ENCODE data around the gene PHACTR4. TPM values are rescaled to one million over a fixed set of nuclear protein-coding genes. Genes with fewer than 3 reads are reported as not detected.
"Not testable (repeated sequence)": the region's sequence is repeated elsewhere in the genome, so short reads cannot be mapped to it uniquely, and the experiment has no call there.

PHACTR4 gene
- total and polyA plus RNA-seq, 2 donors (not counting 1 experiment from before 2014, with no cell fraction given) = 5.5 to 6.9 TPM

DNA sequence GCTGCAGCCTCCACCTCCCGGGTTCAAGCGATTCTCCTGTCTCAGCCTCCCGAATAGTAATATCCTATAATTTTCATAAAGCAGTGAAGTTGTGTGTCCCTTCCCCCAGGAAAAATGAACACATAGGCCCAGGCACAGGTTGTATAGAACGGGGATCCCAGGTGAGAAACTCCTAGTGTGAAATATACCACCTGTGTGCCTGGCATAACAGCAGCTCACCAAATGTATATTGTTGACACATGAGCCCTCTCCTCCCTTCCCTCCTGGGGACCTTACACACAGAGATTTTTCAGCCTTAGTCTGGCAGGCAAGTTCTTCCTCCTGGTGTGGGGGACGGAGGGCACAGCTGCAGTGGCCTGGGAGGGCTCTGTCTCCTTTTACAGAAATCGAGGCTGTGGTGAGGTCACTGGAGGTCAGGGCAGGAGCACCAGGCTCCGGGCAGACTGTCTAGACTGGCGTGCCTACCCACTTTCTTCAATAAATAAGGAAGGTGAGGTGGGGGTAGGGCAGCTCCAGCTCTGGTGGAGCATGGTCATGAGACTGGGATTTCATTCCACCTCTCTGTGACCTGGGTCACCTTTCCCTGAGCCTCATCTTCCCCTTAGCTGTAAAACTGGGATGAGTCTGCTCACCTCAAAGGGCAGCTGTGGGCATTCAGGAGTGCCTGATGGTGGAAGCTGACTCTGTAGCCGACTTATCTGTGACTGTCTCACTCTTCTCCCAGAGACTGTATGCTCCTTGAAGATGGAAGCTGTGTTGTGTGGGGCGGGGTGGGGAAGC is 150.6 kb downstream of the PHACTR4 start:
- H2AFZ ChIP-seq (ENCODE audit: low read length) = no peak overlapping the region
- H3K9me3 ChIP-seq (ENCODE audit: control insufficient read depth, insufficient read depth, low read depth, low read length) = no peaks in the 10 kb centered on the region
- no peak for DNase-seq (ENCODE audit: low read depth in 2 of 2)
- H3K4me1 ChIP-seq (ENCODE audit: control insufficient read depth, extremely low read depth, insufficient read depth, low read length) = peaks cover 9% of the 10 kb centered on the region
- H3K27me3 ChIP-seq (ENCODE audit: control insufficient read depth, insufficient read depth, low read length) = no peaks in the 10 kb centered on the region
- H4K20me1 ChIP-seq (ENCODE audit: control insufficient read depth, extremely low read depth, insufficient read depth, low read length) = no peaks in the 10 kb centered on the region
- no peak overlapping the region for H3K4me2 ChIP-seq (ENCODE audit: extremely low read depth, insufficient read depth, low read length)
- no peak overlapping the region for H3K27ac ChIP-seq (ENCODE audit: insufficient read depth, low read length)
- no peak overlapping the region for H3K4me3 ChIP-seq (replicated peaks in 1 of 4; ENCODE audit: control extremely low read depth in 1 of 4, insufficient read depth in 1 of 4, low read depth in 3 of 4, low read length in 4 of 4)
- no peaks in the 10 kb centered on the region for H3K36me3 ChIP-seq (ENCODE audit: control insufficient read depth, insufficient read depth, low read length)
- H3K79me2 ChIP-seq (ENCODE audit: control insufficient read depth, insufficient read depth, low read length) = peaks cover 38% of the 10 kb centered on the region
- no peak for TF ChIP-seq CTCF (conservative IDR thresholded peaks at IDR 0.05 in 1 of 2, IDR thresholded peaks at IDR 0.05 in 1 of 2; ENCODE audit: low read depth in 1 of 2, low read length in 2 of 2)
- no peak for TF ChIP-seq EZH2 (IDR thresholded peaks at IDR 0.05; ENCODE audit: low read length, missing control alignments)
- H3K9ac ChIP-seq (ENCODE audit: insufficient read depth, low read length) = no peak overlapping the region

- not testable (repeated sequence) for H4K20me1 ChIP-seq (ENCODE audit: control insufficient read depth, extremely low read depth, insufficient read depth, low read length); H3K9me3 ChIP-seq (ENCODE audit: control insufficient read depth, insufficient read depth, low read depth, low read length); H3K27me3 ChIP-seq (ENCODE audit: control insufficient read depth, insufficient read depth, low read length); H3K4me2 ChIP-seq (ENCODE audit: extremely low read depth, insufficient read depth, low read length); H3K4me1 ChIP-seq (ENCODE audit: control insufficient read depth, extremely low read depth, insufficient read depth, low read length); H3K27ac ChIP-seq (ENCODE audit: insufficient read depth, low read length); H3K9ac ChIP-seq (ENCODE audit: insufficient read depth, low read length); DNase-seq (ENCODE audit: low read depth in 2 of 2); H3K36me3 ChIP-seq (ENCODE audit: control insufficient read depth, insufficient read depth, low read length); H3K4me3 ChIP-seq (replicated peaks in 1 of 4; ENCODE audit: control extremely low read depth in 1 of 4, insufficient read depth in 1 of 4, low read depth in 3 of 4, low read length in 4 of 4); H2AFZ ChIP-seq (ENCODE audit: low read length)
- peaks cover 40% of the 10 kb centered on the region for H3K79me2 ChIP-seq (ENCODE audit: control insufficient read depth, insufficient read depth, low read length)
Observed at GRCh38 chr1:28520796-28521195, 151.3 kb downstream of the PHACTR4 start.

DNA sequence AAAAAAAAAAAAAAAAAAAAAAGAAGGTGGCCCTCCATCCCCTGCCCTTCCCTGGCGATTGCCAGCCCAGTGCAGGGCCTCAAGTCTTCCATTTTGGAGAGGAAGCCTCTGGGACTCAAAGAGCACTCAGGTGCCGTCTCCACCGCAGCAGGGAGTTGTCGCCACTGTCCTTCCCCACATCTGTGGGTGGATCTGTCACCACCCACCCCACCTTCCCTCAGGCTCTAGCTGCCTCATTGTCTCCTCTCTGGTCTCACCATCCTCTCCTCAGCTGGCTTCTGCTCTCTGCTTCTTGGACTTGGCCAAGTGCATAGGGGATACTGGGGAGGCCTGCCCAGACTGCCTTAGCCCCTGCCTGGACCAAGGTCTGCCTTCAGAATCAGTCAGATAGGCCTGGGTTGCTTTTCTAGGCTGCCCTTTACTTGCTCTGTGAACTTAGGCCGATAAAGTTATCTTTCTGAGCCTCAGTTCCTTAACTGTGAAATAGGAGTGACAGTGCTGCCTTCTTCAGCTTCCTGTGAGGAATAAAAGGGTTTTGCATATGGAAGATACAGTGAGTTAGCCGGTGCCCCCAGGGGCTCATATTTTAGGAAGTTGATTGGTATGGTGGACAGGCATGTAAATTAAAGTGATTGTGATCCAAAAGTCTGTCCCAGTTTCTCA is 152.1 kb downstream of the PHACTR4 start:
- no peaks in the 10 kb centered on the region for H4K20me1 ChIP-seq (ENCODE audit: control insufficient read depth, extremely low read depth, insufficient read depth, low read length)
- H3K9me3 ChIP-seq (ENCODE audit: control insufficient read depth, insufficient read depth, low read depth, low read length) = no peaks in the 10 kb centered on the region
- H3K4me1 ChIP-seq (ENCODE audit: control insufficient read depth, extremely low read depth, insufficient read depth, low read length) = peaks cover 9% of the 10 kb centered on the region
- no peaks in the 10 kb centered on the region for H3K27me3 ChIP-seq (ENCODE audit: control insufficient read depth, insufficient read depth, low read length)
- no peak overlapping the region for H3K4me3 ChIP-seq (replicated peaks in 1 of 4; ENCODE audit: control extremely low read depth in 1 of 4, insufficient read depth in 1 of 4, low read depth in 3 of 4, low read length in 4 of 4)
- no peak for TF ChIP-seq CTCF (conservative IDR thresholded peaks at IDR 0.05 in 1 of 2, IDR thresholded peaks at IDR 0.05 in 1 of 2; ENCODE audit: low read depth in 1 of 2, low read length in 2 of 2)
- no peak for TF ChIP-seq EZH2 (IDR thresholded peaks at IDR 0.05; ENCODE audit: low read length, missing control alignments)
- H3K79me2 ChIP-seq (ENCODE audit: control insufficient read depth, insufficient read depth, low read length) = peaks cover 41% of the 10 kb centered on the region
- H3K4me2 ChIP-seq (ENCODE audit: extremely low read depth, insufficient read depth, low read length) = no peak overlapping the region
- H2AFZ ChIP-seq (ENCODE audit: low read length) = no peak overlapping the region
- no peaks in the 10 kb centered on the region for H3K36me3 ChIP-seq (ENCODE audit: control insufficient read depth, insufficient read depth, low read length)
- no peak for DNase-seq (ENCODE audit: low read depth in 2 of 2)
- H3K9ac ChIP-seq (ENCODE audit: insufficient read depth, low read length) = no peak overlapping the region
- H3K27ac ChIP-seq (ENCODE audit: insufficient read depth, low read length) = no peak overlapping the region

DNA sequence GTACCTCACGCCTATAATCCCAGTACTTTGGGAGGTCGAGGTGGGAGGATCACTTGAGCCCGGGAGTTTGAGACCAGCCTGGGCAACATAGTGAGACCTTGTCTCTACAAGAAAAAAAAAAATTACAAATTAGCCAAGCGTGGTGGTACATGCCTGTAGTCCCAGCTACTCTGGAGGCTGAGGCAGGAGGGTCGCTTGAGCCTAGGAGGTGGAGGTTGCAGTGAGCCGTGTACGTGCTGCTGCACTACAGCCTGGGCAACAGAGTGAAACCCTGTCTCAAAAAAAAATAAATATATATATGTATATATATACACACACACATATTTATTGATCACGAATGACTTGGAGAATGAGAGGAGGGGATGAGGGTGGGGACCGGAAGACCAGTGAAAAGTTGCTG is 153.0 kb downstream of the PHACTR4 start:
- H3K36me3 ChIP-seq (ENCODE audit: control insufficient read depth, insufficient read depth, low read length) = not testable (repeated sequence)
- H3K79me2 ChIP-seq (ENCODE audit: control insufficient read depth, insufficient read depth, low read length) = peaks cover 45% of the 10 kb centered on the region

DNA sequence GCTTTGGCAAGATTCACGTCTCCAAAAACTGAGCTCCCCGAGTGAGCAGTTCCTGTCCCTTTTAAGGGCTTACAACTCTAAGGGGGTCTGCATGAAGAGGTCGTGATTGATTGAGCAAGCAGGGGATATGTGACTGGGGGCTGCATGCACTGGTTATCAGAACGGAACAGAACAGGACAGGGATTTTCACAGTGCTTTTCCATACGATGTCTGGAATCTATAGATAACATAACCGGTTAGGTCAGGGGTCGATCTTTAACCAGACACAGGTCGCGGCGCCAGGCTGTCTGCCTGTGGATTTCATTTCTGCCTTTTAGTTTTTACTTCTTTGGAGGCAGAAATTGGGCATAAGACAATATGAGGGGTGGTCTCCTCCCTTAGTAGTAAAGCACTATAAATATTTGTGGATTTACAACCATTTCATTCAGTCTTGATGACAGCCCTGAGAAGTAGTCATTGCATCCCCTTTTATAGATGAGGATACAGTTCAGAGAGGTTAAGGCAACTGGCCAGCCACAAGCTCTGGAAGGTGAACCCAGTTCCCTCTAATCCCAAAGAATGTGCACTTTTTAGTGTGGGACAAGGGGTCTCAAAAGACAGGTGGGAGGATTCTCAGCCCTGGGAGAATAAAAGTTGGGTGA is 155.6 kb downstream of the PHACTR4 start:
- H3K4me3 ChIP-seq (replicated peaks in 1 of 4; ENCODE audit: control extremely low read depth in 1 of 4, insufficient read depth in 1 of 4, low read depth in 3 of 4, low read length in 4 of 4); H3K4me2 ChIP-seq (ENCODE audit: extremely low read depth, insufficient read depth, low read length); H3K9ac ChIP-seq (ENCODE audit: insufficient read depth, low read length); H2AFZ ChIP-seq (ENCODE audit: low read length); H3K4me1 ChIP-seq (ENCODE audit: control insufficient read depth, extremely low read depth, insufficient read depth, low read length); DNase-seq (ENCODE audit: low read depth in 2 of 2); H3K9me3 ChIP-seq (ENCODE audit: control insufficient read depth, insufficient read depth, low read depth, low read length); H3K27ac ChIP-seq (ENCODE audit: insufficient read depth, low read length); H3K36me3 ChIP-seq (ENCODE audit: control insufficient read depth, insufficient read depth, low read length); H4K20me1 ChIP-seq (ENCODE audit: control insufficient read depth, extremely low read depth, insufficient read depth, low read length); H3K27me3 ChIP-seq (ENCODE audit: control insufficient read depth, insufficient read depth, low read length): not testable (repeated sequence)
- peaks cover 30% of the 10 kb centered on the region for H3K79me2 ChIP-seq (ENCODE audit: control insufficient read depth, insufficient read depth, low read length)

More for the DNA sequence above, 153.0 kb downstream of the PHACTR4 start:
- H3K9me3 ChIP-seq (ENCODE audit: control insufficient read depth, insufficient read depth, low read depth, low read length); H3K9ac ChIP-seq (ENCODE audit: insufficient read depth, low read length); H3K4me1 ChIP-seq (ENCODE audit: control insufficient read depth, extremely low read depth, insufficient read depth, low read length); H2AFZ ChIP-seq (ENCODE audit: low read length); H3K27ac ChIP-seq (ENCODE audit: insufficient read depth, low read length); H3K4me2 ChIP-seq (ENCODE audit: extremely low read depth, insufficient read depth, low read length); H4K20me1 ChIP-seq (ENCODE audit: control insufficient read depth, extremely low read depth, insufficient read depth, low read length); H3K4me3 ChIP-seq (replicated peaks in 1 of 4; ENCODE audit: control extremely low read depth in 1 of 4, insufficient read depth in 1 of 4, low read depth in 3 of 4, low read length in 4 of 4); DNase-seq (ENCODE audit: low read depth in 2 of 2); H3K27me3 ChIP-seq (ENCODE audit: control insufficient read depth, insufficient read depth, low read length): not testable (repeated sequence)

Measured in fibroblast of lung (primary cell).